Measurements from ENCODE around the gene CNN1. TPM values are rescaled to one million over a fixed set of nuclear protein-coding genes. Genes with fewer than 3 reads are reported as not detected.

The CNN1 gene
- total and polyA plus RNA-seq, 7 donors, result 4.9 to 3,058 (median 1,586) TPM

- no peak for DNase-seq
- WGBS, 2 donors, result 69 to 89% methylated on average over 12 of the region's 12 CpGs
- Histone ChIP-seq H3K4me1 (peaks cover 0 to 59% (median 53%) of the 10 kb centered on the region in 4 donors), H3K36me3 (peaks cover 16 to 48% (median 29%) of the 10 kb centered on the region in 4 donors), H3K27me3 (no peaks in the 10 kb centered on the region), H3K9me3 (no peaks in the 10 kb centered on the region), H3K27ac (peak overlapping the region in 2 of 4 donors; percentile 14 to 99), H3K4me3 (no peak overlapping the region)
- TF ChIP-seq, protein P1, sequence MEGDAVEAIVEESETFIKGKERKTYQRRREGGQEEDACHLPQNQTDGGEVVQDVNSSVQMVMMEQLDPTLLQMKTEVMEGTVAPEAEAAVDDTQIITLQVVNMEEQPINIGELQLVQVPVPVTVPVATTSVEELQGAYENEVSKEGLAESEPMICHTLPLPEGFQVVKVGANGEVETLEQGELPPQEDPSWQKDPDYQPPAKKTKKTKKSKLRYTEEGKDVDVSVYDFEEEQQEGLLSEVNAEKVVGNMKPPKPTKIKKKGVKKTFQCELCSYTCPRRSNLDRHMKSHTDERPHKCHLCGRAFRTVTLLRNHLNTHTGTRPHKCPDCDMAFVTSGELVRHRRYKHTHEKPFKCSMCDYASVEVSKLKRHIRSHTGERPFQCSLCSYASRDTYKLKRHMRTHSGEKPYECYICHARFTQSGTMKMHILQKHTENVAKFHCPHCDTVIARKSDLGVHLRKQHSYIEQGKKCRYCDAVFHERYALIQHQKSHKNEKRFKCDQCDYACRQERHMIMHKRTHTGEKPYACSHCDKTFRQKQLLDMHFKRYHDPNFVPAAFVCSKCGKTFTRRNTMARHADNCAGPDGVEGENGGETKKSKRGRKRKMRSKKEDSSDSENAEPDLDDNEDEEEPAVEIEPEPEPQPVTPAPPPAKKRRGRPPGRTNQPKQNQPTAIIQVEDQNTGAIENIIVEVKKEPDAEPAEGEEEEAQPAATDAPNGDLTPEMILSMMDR (IDR thresholded peaks at IDR 0.05), result no peak
- TF ChIP-seq POLR2AphosphoS5 (IDR thresholded peaks at IDR 0.05), result no peak
- TF ChIP-seq EP300 (IDR thresholded peaks at IDR 0.05), result no peak
- intact Hi-C loops (cut with DNase I), result no loop called here
Observed at GRCh38 chr19:11554160-11554559, 15.5 kb downstream of the CNN1 start.

GRCh38 chr19:11555246-11555645 is 16.6 kb downstream of the CNN1 start:
- Histone ChIP-seq H3K9me3 (no peaks in the 10 kb centered on the region), H3K27ac (no peak overlapping the region), H3K4me3 (no peak overlapping the region), H3K36me3 (peaks cover 8 to 38% (median 19%) of the 10 kb centered on the region in 4 donors), H3K27me3 (no peaks in the 10 kb centered on the region), H3K4me1 (peaks cover 0 to 58% (median 51%) of the 10 kb centered on the region in 4 donors)
- WGBS, 2 donors, result 81 to 92% methylated on average over 6 of the region's 6 CpGs
- intact Hi-C loops (cut with DNase I), result no loop called here
- no peak for DNase-seq
- TF ChIP-seq, protein P1 (IDR thresholded peaks at IDR 0.05), result no peak
- TF ChIP-seq EP300 (IDR thresholded peaks at IDR 0.05) (no peak), POLR2AphosphoS5 (IDR thresholded peaks at IDR 0.05) (no peak), POLR2A (IDR thresholded peaks at IDR 0.05) (no peak)

DNA sequence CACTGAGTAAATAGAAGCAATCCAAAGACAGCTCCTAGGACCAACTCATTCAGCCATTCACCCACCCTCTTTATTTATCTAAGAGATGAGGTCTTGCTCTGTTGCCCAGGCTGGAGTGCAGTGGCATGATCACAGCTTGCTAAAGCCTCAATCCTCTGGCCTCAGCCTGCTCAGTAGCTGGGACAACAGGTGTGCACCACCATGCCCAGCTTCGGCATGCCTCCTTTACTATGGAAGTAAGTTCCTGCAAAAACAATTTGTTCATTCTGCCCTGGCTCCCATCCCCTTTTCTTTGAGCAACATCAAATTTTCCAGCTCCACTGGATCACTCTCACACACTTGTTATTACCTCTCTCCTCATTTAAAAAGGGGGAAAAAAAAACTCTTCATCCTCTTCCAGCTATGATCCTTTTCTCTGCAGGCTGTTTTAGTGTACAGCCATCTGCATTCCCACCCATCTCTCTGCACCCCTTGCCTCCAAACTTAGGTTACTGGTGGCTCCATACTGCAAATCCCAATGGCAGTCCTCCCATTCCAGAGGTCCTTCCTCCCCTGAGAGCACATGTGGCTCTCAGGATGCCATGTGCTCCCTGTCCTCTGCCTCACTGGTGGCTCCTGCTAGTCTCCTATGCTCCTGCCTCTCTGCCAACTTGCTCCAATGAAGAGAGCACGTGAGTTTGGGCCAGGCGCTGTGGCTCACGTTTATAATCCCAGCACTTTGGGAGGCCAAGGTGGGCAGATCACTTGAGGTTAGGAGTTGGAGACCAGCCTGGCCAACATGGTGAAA is 18.2 kb downstream of the CNN1 start:
- Histone ChIP-seq H3K27ac (no peak overlapping the region), H3K36me3 (peaks cover 5 to 34% (median 19%) of the 10 kb centered on the region in 4 donors), H3K4me1 (peaks cover 0 to 49% (median 41%) of the 10 kb centered on the region in 4 donors), H3K9me3 (no peaks in the 10 kb centered on the region), H3K27me3 (no peaks in the 10 kb centered on the region), H3K4me3 (no peak overlapping the region)
- DNase-seq, result no peak
- intact Hi-C loops (cut with DNase I), result no loop called here
- TF ChIP-seq, protein P1 (IDR thresholded peaks at IDR 0.05), result no peak
- TF ChIP-seq POLR2AphosphoS5 (IDR thresholded peaks at IDR 0.05), result no peak
- no peak for TF ChIP-seq POLR2A (IDR thresholded peaks at IDR 0.05)
- TF ChIP-seq EP300 (IDR thresholded peaks at IDR 0.05), result no peak
- 88 to 89% methylated on average over 4 of the region's 4 CpGs for WGBS, 2 donors

DNA sequence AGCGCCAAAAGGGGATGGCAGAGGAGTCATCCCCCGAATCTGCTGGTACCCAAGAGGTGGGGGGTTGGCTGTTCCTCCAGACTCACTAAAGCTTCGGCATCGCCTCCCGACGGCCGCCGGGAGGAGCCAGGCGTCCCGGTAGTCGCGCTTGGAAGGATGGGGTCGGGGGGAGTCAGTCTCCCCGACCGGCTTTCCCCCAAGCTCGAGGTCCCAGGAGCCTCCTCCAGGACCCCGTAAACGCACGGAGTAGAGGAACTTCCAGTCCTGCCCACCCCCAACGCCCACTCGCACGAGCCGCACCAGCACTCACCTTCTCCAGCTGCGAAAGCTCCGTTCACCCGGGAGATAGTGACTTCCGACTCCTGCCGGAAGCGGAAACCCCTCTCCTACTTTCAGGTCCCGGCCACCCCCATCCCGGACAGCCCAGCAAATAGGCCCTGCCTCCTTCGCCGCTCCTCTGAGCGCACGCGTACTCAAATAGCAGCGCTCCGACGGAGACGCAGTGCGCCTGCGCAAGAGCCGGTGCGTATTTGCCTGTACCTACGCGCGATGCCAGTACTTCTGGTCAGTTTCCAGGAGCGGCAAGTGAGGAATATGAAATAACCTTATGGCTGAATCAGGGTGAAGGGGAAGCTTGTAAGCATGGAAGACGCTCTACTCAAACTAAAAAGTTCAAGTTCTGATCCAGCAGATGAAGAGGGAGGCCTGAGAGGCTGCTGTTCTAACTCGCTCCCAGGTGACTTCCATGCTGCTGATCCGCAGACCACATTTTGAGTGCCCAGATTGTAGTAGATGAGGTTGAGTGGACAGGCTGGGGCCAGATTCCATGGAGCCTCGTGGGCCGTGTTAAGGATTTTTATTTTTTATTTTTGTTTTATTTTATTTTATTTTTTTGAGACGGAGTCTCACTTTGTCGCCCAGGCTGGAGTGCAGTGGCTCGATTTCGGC is 20.5 kb downstream of the CNN1 start, which contains the start of gene ELOF1:
TSS of gene ELOF1 (minus strand) at position 350 of the 948 bp plus-strand sequence. CDS start 4,883 bp downstream, outside the sequence.
- intact Hi-C loops (cut with DNase I), result loop anchor here (2.0 kb wide), 1 partner anchor 54 kb away; the partner anchor contains the start of gene ZNF653
- Histone ChIP-seq H3K9me3 (no peaks in the 10 kb centered on the region), H3K27ac (peak within 1 kb of the TSS; percentile 82 to 86 (median 84)), H3K36me3 (peaks cover 0 to 16% (median 5%) of the 10 kb centered on the region in 4 donors), H3K4me1 (peaks cover 0 to 41% (median 32%) of the 10 kb centered on the region in 4 donors), H3K4me3 (peak within 1 kb of the TSS; percentile 64 to 89 (median 74)), H3K27me3 (no peaks in the 10 kb centered on the region)
- 2% methylated on average over 57 of the region's 57 CpGs for WGBS, 2 donors
- peak; percentile 99 for DNase-seq
- TF ChIP-seq POLR2AphosphoS5 (IDR thresholded peaks at IDR 0.05) (peak; percentile 91 to 98 (median 96)), POLR2A (IDR thresholded peaks at IDR 0.05) (peak; percentile 86 to 88), EP300 (IDR thresholded peaks at IDR 0.05) (peak in 2 of 4 donors; percentile 14 to 24)
- TF ChIP-seq, protein P1 (IDR thresholded peaks at IDR 0.05), result peak in 2 of 4 experiments; percentile 18 to 35

Data from sigmoid colon (tissue), 7 donors.